OCI-M1 (cell line): ENCODE data around the gene RNF17.

Source experiments
- DNase-seq: peaks from one replicate; lab custom pipeline; 2025; lab: John Stamatoyannopoulos, UW

RNF17 gene

GRCh38 chr13:24858953-24859352, 95.0 kb downstream of the RNF17 start:
- DNase-seq, result no peak

GRCh38 chr13:24860770-24861169, 96.8 kb downstream of the RNF17 start:
- DNase-seq, result no peak

GRCh38 chr13:24861617-24862362, 97.8 kb downstream of the RNF17 start:
- no peak for DNase-seq

GRCh38 chr13:24863748-24864540, 100.0 kb downstream of the RNF17 start:
- no peak for DNase-seq

- DNase-seq, result no peak
Measured at GRCh38 chr13:24864579-24864978, 100.6 kb downstream of the RNF17 start.

GRCh38 chr13:24865163-24865953, 101.4 kb downstream of the RNF17 start:
- DNase-seq, result peak; percentile 43

- DNase-seq, result no peak
Measured at GRCh38 chr13:24866488-24866887, 102.5 kb downstream of the RNF17 start.

- no peak for DNase-seq
Measured at GRCh38 chr13:24868874-24869273, 104.9 kb downstream of the RNF17 start.

GRCh38 chr13:24870380-24870760, 106.4 kb downstream of the RNF17 start:
- no peak for DNase-seq

- DNase-seq, result no peak
Measured at GRCh38 chr13:24875566-24875965, 111.6 kb downstream of the RNF17 start.

- DNase-seq, result no peak
Measured at GRCh38 chr13:24877531-24877930, 113.6 kb downstream of the RNF17 start.

- DNase-seq, result no peak
Measured at GRCh38 chr13:24878340-24878739, 114.4 kb downstream of the RNF17 start.

GRCh38 chr13:24882665-24883064, 118.7 kb downstream of the RNF17 start:
- no peak for DNase-seq

- no peak for DNase-seq
Measured at GRCh38 chr13:24887759-24888158, 123.8 kb downstream of the RNF17 start.

GRCh38 chr13:24888291-24888931, 124.4 kb downstream of the RNF17 start:
- no peak for DNase-seq

- no peak for DNase-seq
Measured at GRCh38 chr13:24890256-24890655, 126.3 kb downstream of the RNF17 start.

- no peak for DNase-seq
Measured at GRCh38 chr13:24891476-24892108, 127.6 kb downstream of the RNF17 start.

- no peak for DNase-seq
Measured at GRCh38 chr13:24892829-24893228, 128.9 kb downstream of the RNF17 start.

- no peak for DNase-seq
Measured at GRCh38 chr13:24893863-24894262, 129.9 kb downstream of the RNF17 start.

- DNase-seq, result no peak
Measured at GRCh38 chr13:24894277-24894971, 130.5 kb downstream of the RNF17 start.

GRCh38 chr13:24894972-24895300, 131.0 kb downstream of the RNF17 start:
- DNase-seq, result no peak
